ENCODE data around the gene PRG3.
"Not testable (repeated sequence)": the region's sequence is repeated elsewhere in the genome, so short reads cannot be mapped to it uniquely, and the experiment has no call there.

Gene PRG3

DNA sequence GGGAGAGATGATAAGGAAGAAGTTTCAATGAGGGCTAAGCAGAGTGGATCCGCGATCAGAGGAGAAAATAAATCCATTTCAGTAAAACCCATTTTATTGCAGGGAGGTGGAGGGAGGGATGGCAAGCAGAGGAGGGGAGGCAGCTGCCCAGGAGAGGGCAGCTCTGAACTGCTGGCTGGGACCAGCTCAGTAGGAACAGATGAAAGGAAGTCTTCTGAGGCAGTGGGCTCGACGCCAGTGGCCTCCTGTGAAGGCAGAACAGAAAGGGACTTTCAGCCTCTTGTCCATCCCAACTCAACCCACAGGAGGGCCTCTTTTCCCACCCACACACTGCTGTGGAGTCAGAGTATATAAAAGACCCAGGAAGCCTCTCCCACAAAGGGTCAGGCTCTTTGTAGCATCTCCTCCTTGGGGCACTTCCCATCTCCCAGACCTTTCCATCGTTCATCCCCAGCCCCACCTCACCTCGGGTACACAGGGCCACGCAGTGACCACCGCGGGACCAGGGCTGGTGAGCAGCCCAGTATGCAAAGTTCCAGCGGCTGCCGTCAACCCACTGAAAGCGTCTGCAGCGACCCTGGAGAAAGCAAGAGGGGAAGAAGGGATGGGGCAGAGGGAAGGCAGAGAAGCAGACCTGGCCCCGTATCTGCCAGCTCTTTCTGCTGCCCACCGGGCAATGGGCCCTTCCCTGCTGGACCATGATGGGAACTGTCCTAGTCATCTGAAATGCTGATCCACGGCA lies 6.5 kb upstream of the PRG3 start:
- no peak for DNase-seq (ENCODE audit: low spot score)

DNA sequence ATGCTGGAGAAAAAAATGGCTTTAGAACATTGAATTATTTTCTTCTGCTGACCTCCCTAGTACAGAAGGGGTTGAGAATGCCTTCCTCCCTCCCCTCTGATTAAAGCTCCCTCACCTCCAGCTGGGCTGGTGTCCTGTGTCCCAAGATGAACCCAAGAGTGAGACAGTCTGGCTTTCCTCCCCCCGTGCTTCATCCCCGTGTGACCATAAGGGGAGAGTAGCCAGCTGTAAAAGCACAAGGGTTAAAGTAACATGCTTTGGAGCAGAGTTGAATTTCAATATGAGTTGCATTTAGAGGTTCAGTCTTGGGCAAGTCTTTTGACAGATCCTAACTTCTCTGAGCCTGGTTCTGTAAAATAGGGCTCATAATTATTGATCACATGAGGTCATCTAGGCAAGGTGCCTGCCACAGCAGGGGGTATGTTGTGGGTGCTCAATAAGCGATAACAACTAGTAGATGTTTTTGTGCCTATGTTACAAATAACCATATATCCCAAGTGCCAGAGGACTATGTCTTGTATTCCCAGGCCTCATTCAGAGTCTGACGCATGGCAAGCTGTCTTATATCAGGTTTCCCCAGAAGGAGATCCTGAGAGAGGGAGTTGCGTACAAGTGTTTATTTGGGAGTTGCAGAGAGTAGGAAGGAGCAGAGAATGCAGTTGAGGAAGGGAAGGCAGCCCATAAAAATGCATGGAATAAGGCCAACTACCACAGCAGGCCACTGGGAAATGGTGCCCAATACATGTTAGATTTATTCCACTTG lies 5.4 kb upstream of the PRG3 start:
- DNase-seq (ENCODE audit: low spot score): no peak

DNA sequence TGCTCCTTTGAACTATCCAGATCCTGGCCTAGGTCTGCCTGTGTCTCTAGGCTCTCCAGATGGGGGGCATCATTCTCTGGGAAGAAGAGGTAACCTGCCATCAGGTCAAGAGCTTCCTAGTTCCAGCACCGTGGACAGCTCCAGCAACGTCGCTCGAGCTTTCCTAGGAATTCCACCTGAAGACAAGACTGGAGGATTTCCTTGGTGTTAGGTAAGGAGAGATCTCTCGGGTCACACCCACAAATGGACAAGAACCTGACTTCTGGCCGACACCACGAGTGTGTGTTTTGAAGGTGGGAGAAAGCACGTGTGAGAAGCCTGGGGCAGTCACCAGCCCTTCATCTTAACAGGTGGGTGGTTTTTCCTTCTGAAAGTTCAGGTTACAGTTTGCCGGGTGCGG lies 1.2 kb downstream of the PRG3 start:
- DNase-seq (ENCODE audit: low spot score): peak; percentile 26

DNA sequence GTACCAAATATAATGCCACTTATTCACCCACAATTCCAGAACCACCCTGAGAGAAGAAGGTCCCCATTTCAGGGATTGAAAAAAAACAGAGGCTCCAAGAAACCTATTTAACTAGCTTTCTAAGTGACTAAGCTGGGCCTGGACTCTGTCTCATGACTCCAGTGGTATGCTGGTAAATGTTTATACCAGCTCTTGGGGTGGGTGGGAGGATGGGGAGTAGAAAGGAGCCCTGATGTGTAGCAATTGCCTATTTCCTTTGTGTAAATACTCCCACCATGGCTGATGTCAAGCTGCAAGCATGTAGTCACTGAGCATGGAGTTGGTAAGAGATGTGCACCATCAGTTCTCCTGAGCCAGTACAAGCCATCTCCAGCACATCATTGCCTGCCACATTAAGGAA lies 2.8 kb downstream of the PRG3 start:
- DNase-seq (ENCODE audit: low spot score): no peak

DNA sequence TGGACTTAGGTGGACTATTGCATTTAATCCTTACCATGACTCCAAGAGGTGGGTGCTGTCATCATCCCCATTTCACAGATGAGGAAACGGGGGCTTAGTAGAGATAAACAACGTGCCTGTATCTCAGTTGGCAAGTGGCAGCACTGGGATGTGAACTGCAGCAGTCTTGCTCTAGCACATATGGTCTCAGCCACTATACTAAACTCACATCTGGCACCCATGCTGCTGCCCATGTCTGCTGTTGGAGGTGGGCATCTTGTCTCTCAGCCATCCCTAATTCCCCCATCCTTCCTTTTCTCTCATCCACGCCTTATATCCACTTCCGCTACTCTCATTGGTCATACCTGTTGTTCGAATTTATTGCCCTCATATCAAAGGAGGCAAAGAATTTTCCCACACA lies 3.8 kb downstream of the PRG3 start:
- no peak for DNase-seq (ENCODE audit: low spot score)

DNA sequence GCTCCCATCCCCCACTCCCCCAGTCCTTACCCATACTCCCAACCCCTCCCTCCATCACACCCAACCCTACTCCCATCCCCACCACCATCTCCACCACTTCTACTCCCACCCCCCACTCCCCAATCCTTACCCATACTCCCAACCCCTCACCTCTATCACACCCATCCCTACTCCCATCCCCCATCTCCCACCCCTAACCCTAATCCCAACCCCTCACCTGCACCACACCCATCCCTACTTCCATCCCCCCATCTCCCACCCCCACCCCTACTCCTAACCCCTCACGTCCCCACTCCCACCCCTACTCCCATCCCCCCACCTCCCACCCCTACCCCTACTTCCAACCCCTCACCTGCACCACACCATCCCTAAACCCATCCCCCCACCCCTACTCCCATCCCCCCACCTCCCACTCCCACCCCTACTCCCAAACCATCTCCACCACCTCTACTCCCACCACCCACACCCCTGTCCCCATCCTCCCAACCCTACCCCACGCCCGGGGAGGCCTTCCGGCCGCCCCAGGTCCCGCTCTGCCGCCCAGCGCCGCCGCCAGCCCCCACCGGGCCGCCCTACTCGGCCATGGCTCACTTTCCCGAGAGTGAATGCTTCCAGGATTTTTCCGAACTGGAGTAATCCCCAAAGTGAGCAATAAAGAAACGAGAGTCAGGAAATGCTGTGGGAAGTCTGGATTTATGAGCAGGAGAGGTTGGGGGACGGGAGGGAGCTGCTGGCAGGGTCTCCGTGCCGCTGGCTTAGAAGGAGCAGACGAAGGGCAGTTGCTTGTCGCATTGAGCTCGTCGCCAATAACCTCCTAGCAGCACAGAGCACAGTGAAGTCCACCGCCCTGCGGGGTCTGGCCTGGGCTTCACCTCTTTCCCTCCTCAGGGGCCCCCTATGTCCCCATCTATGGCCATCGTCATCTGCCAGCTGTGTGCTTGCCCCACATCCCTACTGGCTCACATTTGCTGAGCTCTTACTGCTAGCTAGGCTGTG lies 4.6 kb downstream of the PRG3 start:
- DNase-seq (ENCODE audit: low spot score): no peak

DNA sequence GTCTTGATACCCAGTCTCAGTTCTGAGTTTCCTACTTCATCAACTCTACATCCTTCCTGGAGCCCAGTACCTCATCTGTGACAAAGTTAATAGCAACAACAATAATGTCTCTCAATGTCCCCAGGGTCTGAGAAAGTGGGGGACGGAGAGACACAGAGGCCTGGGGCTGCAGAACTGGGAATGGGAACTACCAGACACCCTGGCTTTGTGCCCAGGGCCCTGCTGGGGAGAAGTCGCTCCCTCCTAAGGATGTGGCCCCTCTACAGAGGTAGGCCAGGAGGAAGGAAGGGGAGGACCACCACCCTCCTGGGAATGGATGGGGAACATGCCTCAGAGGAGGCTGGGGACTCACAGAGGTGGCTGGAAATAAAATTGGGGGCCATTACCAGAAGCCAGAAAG lies 5.5 kb downstream of the PRG3 start:
- no peak for DNase-seq (ENCODE audit: low spot score)

DNA sequence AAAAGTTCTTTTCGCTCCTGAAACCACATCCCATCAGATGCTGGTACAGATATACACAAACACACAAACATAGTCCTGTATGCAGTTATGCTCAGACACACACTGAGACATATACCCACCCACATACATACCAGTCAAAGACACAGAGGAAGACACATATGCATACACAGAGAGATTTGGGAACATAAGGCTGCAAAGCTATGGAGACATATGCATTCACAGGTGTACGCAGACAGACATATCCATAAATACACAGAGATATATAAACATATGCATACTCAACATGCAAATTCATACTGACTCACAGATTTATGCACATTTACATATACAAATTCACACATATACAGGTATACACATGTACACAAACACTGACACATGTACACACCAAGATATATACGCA lies 6.0 kb downstream of the PRG3 start:
- no peak for DNase-seq (ENCODE audit: low spot score)

DNA sequence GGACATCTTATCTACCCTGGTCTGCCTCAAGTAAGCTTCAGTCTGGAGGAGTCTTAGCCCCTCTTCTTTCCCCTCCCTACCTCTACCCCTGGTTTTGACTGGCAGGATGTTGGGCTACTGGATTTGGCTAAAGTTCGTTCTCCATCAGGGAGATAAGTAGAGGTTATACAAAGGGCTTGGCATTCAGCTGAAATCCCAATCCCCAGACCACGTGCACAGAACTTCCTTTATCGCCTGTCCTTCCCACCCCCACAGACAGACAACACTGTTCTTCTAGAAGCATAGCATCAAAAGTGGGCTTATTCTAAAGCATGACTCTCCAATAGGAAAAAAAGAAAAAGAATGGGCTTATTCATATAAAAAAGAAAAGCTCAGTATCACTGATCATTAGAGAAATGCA lies 7.8 kb downstream of the PRG3 start:
- no peak for DNase-seq (ENCODE audit: low spot score)

DNA sequence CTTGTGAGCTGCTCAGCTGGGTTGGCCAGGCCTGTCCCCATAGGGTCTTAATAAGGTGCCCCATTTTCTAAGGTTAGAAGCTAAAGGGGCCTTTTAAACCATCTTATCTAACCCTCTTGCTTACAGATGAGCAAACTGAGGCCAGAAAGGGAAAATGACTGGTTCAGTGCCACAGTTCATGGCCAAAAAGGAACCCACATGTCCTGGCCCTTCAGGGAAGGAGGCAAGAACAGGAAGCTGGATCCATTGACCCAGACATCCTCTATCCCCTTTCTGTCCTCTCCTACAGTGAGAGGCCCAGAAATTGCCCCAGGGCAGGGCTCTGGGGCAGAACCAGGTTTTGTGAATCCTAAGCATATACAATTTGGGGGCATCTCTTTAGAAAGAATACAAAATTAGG lies 10.0 kb downstream of the PRG3 start:
- DNase-seq (ENCODE audit: low spot score): no peak

DNA sequence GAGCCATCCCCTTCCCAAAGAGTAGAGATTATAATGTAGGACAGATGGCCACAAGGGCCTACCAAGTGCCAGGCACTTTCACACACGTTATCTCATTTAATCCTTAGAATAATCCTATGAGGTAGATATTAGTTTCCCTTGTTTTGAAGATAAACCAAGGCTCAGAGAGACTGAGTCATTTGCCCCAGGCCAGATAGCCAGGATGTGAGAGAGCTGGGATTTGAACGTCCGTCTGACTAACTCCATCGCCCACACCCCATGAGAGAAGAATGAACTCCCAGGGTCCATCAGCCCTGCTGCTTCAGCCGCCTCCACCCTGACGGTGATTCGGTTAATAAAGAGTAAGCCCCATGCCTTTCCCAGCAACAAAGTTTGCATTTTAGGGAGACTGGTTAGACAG lies 10.7 kb downstream of the PRG3 start:
- no peak for DNase-seq (ENCODE audit: low spot score)

DNA sequence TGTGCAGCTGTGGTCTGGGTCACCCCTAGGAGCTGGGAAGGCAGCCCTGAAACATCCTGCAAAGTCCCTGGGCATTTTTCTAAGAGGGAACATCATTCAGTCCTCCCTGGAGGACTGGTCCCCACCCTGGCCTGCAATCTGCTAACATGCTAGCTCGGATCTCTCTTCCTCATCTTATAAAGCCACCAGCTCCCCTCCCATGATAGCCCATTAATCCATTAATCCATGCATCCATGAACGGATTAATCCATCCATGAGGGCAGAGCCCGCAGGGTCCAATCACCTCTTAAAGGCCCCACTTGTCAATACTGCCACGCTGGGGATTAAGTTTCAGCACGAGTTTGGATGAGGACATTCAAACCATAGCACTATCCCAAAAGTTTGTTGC lies 12.1 kb downstream of the PRG3 start:
- no peak for DNase-seq (ENCODE audit: low spot score)

DNA sequence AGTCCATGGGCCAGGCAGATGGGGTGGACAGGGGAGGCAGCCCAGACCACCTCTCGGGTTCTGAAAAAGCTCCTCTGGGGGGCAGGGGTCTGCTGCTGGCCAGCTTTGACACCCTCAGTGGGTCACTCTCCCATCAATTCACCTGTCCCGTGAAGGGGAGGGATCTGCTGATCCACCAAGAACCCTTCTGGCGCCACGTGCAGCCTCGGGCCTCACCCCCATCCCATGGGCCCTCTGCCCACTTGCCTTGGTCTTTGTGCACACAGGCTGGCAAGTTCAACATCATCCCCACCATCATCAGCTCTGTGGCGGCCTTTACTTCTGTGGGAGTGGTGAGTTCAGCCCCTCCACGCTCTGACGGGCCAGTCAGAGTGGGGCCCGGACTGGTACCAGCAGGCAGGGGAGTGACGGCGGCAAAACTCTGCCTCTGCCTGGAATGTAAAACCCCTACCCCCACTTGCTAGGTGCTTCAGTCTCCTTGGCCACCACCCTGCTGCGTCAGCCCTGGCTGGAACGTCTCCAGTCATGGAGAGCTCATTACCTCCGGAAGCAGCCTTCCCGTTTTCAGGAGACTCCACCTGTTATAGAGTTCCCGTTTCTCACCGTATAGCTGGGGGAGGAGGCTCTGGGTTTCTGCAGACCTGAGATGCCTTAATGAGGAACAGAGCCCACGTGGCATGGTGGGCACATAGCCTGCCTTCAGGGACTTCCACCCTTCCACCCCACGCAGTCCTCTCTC lies 12.7 kb downstream of the PRG3 start:
- DNase-seq (ENCODE audit: low spot score): no peak

DNA sequence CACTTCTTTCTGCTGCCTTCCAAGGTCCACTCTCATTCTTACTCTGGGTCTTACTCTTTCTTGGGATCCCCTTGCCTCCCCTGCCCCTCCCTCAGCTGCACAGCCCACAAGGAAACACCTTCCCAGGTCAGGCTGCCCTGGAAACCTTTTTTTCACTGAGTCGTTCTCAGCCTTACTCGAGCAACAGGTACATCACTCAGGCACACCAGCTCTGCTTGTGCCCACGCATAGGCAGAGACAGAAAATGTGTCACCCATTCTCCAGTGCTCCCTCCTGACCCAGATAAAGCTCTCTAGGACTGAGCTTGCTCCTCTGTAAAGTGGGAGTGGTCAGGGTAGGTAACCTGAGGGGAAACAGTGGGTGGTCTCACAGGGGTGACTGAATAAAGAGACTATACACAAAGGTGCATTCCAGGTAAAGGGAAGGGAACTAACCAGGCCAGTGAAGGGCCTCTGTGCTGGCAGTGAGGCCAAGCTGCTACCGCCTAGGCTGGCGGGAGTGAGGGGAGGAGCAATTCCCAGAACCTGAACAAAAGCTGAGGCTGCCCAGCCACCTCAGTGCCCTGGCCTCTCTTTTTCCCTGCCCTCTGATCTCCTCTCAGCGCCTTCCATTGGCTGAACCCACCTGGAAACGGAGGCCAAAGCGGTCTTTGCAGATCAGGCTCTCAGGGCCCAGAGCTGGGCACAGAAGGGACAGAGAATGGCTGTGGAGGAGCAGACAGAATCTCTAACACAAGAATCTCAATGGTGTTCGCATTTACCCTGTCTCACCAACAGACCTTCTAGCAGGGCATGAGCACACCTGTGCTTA lies 15.9 kb downstream of the PRG3 start:
- no peak for DNase-seq (ENCODE audit: low spot score)

DNA sequence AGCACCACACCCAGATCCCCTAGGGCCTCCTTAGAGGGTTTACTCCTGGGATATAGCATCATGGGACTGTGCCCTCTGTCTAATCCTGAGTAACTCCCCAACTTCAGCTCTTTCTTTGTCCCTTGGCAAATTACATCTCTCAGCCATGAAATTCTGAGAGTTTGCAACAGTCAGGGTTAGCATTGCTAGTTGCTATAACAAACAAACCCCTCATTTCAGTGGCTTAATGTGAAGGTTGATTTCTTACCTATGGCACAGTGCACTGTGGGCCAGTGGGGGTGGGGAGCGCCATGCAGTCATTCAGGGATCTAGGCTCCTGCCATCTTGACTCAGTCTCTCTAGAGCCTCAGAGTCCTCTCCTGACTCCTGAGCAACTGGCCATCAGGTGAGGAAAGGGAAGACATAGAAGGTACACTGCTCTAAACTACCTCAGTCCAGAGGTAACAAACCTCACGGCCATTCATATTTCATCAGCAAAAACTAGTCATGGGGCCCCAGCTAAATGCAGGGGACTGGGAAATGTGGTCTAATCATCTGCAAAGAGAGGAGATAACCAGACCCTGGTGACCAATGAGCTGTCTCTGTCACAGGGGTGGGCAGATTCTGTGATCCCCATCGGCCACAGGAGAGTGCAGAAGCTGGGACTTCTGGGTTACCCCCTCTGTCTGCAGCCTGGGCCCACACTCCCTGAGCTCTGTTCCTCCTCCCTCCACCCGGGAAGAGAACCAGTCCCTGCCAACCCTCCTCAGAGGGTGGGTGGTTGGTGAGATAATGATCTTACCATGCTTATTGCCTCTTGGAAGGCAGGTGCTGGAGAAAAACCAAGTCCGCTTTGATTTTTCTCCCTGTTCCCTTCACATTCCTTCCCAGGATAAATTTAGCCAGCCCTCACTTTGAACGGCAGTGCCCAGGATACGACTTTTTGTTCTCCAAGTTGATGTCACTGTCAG lies 17.5 kb downstream of the PRG3 start:
- DNase-seq (ENCODE audit: low spot score): no peak

DNA sequence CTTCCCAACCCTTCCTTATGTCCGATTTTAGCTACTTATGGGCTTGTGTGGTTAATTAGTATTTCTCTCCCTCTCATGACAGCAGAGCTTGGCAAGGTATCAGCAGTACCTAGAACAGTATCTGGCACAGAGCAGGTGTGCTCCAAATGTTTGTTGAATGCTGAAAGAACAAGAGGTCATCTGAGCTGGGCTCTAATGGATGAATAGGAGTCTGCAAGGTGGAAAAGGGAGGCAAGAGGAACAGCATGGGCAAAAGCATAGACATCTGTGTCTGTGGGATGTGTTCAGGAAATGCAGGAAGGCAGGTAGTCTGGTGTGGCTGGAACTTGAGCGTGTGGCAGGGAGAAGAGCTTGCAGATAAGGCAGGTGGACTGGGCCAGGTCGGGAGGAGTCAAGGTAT lies 19.0 kb downstream of the PRG3 start:
- DNase-seq (ENCODE audit: low spot score): no peak

DNA sequence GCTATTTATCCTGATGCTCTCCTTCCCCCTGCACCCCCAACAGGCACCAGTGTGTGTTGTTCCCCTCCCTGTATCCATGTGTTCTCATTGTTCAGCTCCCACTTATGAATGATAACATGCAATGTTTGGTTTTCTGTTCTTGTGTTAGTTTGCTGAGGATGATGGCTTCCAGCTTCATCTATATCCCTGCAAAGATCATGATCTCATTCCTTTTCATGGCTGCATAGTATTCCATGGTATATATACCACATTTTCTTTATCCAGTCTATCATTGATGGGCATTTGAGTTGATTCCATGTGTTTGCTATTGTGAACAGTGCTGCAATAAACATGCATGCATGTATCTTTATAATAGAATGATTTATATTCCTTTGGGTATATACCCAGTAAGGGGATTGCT lies 19.5 kb downstream of the PRG3 start:
- DNase-seq (ENCODE audit: low spot score): not testable (repeated sequence)

DNA sequence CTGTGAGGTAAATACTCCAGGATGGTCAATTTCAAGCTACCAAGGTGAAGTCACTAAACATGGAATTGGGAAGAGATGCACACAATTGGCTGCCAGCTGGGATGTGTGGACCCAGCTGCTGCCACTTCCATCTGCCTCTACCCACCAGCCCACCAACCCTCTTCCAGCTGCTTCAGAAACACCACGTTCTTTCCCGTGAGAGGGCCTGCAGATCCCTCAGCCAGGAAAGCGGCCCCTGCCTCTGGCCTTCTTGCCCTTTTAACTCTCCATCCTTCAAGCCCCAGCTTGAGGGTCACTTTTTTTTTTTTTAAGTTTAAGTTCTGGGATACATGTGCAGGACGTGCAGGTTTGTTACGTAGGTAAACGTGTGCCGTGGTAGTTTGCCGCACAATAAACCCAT lies 20.0 kb downstream of the PRG3 start:
- no peak for DNase-seq (ENCODE audit: low spot score)

DNA sequence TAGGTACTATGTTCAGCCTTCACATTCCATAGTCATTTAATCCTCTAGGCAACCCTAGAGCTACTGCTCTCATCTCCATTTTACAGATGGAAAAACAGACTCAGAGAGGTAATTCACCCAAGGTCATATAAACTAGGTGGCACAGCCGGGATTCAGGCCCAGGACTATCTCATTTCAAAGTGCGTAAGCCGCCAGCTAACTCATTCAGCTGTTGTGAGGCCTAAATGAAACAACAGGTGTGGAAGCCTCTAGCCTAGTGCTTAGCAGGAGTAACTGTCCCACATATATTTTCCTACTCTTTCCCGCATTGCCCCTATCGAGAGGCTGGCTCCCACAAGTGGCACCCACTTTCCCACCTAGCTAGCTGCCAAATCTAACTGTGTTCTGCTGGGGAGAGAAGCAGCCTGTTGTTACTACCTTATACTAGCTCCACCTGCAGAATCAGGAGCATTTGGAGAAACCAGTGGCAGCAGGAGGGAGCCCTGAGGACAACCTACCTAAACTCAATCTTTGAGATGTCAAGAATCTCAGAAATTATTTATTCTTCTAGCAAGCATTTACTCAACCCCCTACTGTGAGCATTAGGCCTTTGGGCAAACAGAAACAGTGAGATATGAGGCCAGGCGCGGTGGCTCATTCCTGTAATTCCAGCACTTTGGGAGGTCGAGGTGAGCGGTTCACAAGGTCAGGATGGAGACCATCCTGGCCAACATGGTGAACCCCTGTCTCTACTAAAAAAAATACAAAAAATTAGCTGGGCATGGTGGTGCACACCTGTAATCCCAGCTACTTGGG lies 20.9 kb downstream of the PRG3 start:
- DNase-seq (ENCODE audit: low spot score): no peak
